ENCODE results near the gene NNT. TPM values are rescaled to one million over a fixed set of nuclear protein-coding genes. Genes with fewer than 3 reads are reported as not detected.

The NNT gene
- total and polyA plus RNA-seq, 9 of the 15 experiments (the other 6 are each of a cell fraction or from before 2014, with no cell fraction given) = 21.9 to 68.6 (median 42.2) TPM

GRCh38 chr5:43555895-43556606, 46.9 kb upstream of the NNT start (continued):
- peak; percentile 57; the same call in 1 of the 2 replicates for TF ChIP-seq EP400 (IDR thresholded peaks at IDR 0.05)
- TF ChIP-seq RAD51 (IDR thresholded peaks at IDR 0.05; ENCODE audit: borderline replicate concordance, low read depth) = no peak
- TF ChIP-seq TGIF2 (CRISPR knock-in tag; IDR thresholded peaks at IDR 0.05) = peak; percentile 79; the same call in 1 of the 2 replicates
- TF ChIP-seq DMBX1 (CRISPR knock-in tag; IDR thresholded peaks at IDR 0.05; ENCODE audit: borderline replicate concordance) = no peak
- peak in 1 of 2 experiments; percentile 67; a peak in 1 of 4 replicates for TF ChIP-seq KDM4B (IDR thresholded peaks at IDR 0.05; ENCODE audit: borderline replicate concordance in 2 of 2, low read depth in 1 of 2)
- 0 out of 2 replicates have a peak, but pooled peaks have one; percentile 60 for TF ChIP-seq KLF13 (tag; IDR thresholded peaks at IDR 0.05; ENCODE audit: borderline replicate concordance, low read depth)
- TF ChIP-seq USF1 (CRISPR knock-in tag; IDR thresholded peaks at IDR 0.05) = peak; percentile 49; the same call in 1 of the 2 replicates
- no peak for TF ChIP-seq ZNF354B (CRISPR knock-in tag; IDR thresholded peaks at IDR 0.05)
- peak; percentile 71; the same call in 1 of the 2 replicates for TF ChIP-seq AFF4 (CRISPR knock-in tag; IDR thresholded peaks at IDR 0.05)
- 0 out of 2 replicates have a peak, but pooled peaks have one; percentile 26 for TF ChIP-seq TFAP4 (CRISPR knock-in tag; IDR thresholded peaks at IDR 0.05; ENCODE audit: borderline replicate concordance)
- TF ChIP-seq TRIM25 (IDR thresholded peaks at IDR 0.05; ENCODE audit: borderline replicate concordance) = no peak
- 0 out of 2 replicates have a peak, but pooled peaks have one; percentile 17 for TF ChIP-seq ZNF165 (CRISPR knock-in tag; IDR thresholded peaks at IDR 0.05; ENCODE audit: borderline replicate concordance)
- TF ChIP-seq ZNF24 (IDR thresholded peaks at IDR 0.05) = peak; percentile 5; the same call in 1 of the 2 replicates
- peak in 1 of 2 experiments; percentile 15; a peak in 2 of 4 replicates for TF ChIP-seq HDAC1 (IDR thresholded peaks at IDR 0.05)
- no peak for TF ChIP-seq POLR3G (IDR thresholded peaks at IDR 0.05; ENCODE audit: extremely low read depth, insufficient read length, insufficient replicate concordance)
- no peak for TF ChIP-seq ZNF124 (CRISPR knock-in tag; IDR thresholded peaks at IDR 0.05)
- TF ChIP-seq ZNF740 (CRISPR knock-in tag; IDR thresholded peaks at IDR 0.05) = no peak
- TF ChIP-seq ZNF740 (tag; IDR thresholded peaks at IDR 0.05) = peak in 1 of 2 experiments; percentile 15; a peak in 1 of 4 replicates

Measured in K562 (cell line).